Esophagus squamous epithelium (tissue), 4 donors: Measurements from ENCODE around the gene FCHSD1.

Experiments used
- POLR2A ChIP-seq, 4 donors: fragments of 450-650 bp; IDR thresholded peaks; one replicate each; pipeline ENCODE4 v1.6.1; 2017; ENCODE audit warnings: antibody characterized with exemption in 4 of 4, mild to moderate bottlenecking in 4 of 4, moderate library complexity in 3 of 4
- TF ChIP-seq, protein P1 (sequence below), 6 experiments: fragments of 450-650 bp in 4 of 6; fragments of 200-600 bp in 2 of 6; sonication (generic) in 2 of 6; IDR thresholded peaks; one replicate each; pipeline ENCODE4 v1.5.1; 2016 to 2019; ENCODE audit warnings: antibody characterized with exemption in 6 of 6, mild to moderate bottlenecking in 4 of 6, moderate library complexity in 4 of 6

- TF ChIP-seq, protein P1, sequence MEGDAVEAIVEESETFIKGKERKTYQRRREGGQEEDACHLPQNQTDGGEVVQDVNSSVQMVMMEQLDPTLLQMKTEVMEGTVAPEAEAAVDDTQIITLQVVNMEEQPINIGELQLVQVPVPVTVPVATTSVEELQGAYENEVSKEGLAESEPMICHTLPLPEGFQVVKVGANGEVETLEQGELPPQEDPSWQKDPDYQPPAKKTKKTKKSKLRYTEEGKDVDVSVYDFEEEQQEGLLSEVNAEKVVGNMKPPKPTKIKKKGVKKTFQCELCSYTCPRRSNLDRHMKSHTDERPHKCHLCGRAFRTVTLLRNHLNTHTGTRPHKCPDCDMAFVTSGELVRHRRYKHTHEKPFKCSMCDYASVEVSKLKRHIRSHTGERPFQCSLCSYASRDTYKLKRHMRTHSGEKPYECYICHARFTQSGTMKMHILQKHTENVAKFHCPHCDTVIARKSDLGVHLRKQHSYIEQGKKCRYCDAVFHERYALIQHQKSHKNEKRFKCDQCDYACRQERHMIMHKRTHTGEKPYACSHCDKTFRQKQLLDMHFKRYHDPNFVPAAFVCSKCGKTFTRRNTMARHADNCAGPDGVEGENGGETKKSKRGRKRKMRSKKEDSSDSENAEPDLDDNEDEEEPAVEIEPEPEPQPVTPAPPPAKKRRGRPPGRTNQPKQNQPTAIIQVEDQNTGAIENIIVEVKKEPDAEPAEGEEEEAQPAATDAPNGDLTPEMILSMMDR (IDR thresholded peaks at IDR 0.05) = peak in 3 of 6 experiments; percentile 4 to 29 (median 9)
- no peak for TF ChIP-seq POLR2A (IDR thresholded peaks at IDR 0.05)
These were observed 9.5 kb downstream of the FCHSD1 start for GRCh38 chr5:141641634-141642267.
